Measurements from ENCODE around the gene GPR137B.

The GPR137B gene, protein sequence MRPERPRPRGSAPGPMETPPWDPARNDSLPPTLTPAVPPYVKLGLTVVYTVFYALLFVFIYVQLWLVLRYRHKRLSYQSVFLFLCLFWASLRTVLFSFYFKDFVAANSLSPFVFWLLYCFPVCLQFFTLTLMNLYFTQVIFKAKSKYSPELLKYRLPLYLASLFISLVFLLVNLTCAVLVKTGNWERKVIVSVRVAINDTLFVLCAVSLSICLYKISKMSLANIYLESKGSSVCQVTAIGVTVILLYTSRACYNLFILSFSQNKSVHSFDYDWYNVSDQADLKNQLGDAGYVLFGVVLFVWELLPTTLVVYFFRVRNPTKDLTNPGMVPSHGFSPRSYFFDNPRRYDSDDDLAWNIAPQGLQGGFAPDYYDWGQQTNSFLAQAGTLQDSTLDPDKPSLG

DNA sequence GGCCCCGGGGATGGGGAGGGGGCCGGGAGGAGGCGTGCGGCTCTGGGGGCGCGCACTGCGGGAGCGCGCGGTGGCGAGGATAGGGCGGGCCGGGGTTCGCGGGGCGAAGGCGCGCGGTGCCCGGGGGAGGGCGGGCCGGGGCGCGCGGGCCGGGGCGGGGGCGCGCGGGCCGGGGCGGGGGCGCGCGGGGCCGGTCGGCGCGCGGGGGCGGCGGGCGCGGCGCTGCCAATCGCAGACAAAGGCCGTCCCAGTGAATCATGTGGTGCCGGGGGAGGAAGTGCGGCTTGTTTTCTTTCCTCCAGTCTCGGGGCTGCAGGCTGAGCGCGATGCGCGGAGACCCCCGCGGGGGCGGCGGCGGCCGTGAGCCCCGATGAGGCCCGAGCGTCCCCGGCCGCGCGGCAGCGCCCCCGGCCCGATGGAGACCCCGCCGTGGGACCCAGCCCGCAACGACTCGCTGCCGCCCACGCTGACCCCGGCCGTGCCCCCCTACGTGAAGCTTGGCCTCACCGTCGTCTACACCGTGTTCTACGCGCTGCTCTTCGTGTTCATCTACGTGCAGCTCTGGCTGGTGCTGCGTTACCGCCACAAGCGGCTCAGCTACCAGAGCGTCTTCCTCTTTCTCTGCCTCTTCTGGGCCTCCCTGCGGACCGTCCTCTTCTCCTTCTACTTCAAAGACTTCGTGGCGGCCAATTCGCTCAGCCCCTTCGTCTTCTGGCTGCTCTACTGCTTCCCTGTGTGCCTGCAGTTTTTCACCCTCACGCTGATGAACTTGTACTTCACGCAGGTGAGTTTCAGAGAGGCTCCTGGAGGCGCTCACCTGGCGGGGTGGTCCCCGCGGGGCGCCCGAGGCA, at the start of gene GPR137B:
Gene GPR137B (plus strand): TSS at position 287 of the 851 bp plus-strand sequence. CDS start 84 bp downstream, at position 371.
- peak; percentile 19 for DNase-seq

DNA sequence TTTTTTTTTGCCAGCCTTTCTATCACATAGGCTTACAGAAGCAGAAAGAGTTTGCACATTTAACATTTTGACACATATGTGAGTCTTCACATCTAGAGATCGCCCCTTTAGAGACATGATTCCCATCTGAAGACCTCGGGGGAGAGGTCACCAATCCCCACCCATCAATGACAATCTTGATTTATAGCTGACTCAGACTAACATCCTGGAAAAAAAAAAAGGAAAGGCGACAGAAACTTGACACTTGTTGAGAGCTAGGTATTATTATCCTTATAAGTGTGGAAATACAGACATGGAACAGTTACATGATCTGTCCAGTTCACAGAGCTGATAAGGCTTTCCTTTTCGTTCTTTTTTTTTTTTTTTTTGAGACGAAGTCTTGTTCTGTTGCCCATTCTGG, 49.4 kb upstream of the GPR137B start:
- no peak for DNase-seq

DNA sequence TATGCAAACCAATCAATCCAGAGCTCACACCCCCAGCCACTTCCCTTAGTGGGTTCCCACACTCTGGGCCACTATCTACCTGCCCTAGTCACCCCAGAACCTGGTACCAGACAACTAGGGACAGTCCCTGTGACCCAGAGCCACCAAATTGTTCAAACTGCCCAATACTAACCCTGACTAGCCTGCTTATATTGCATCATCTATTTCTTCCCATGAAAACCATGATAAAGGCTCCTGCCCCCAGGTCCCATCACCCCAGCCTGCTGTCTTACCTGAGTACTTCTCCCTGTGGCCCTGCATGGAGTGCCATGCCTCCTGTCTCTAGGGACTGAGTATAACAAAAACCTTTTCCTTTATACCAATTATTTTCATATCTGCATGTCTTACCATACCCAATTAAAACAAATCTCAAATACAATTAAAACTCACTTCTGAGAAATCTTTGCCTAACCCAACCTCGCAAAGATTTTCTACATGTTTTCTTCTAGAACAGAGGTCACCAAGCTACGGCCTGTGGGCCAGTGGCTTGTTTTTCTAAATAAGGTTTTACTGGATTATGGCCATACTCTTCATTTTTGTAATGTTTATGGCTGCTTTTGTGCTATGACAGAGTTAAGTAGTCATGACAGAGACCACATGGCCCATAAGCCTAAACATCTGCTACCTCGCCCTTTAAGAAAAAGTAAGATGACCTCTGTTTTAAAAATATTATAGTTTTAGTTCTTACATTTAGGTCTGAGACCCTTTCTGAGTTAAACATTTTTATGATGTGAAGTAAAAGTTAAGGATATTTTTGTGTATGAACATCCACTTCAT, 46.4 kb upstream of the GPR137B start:
- DNase-seq, result no peak

DNA sequence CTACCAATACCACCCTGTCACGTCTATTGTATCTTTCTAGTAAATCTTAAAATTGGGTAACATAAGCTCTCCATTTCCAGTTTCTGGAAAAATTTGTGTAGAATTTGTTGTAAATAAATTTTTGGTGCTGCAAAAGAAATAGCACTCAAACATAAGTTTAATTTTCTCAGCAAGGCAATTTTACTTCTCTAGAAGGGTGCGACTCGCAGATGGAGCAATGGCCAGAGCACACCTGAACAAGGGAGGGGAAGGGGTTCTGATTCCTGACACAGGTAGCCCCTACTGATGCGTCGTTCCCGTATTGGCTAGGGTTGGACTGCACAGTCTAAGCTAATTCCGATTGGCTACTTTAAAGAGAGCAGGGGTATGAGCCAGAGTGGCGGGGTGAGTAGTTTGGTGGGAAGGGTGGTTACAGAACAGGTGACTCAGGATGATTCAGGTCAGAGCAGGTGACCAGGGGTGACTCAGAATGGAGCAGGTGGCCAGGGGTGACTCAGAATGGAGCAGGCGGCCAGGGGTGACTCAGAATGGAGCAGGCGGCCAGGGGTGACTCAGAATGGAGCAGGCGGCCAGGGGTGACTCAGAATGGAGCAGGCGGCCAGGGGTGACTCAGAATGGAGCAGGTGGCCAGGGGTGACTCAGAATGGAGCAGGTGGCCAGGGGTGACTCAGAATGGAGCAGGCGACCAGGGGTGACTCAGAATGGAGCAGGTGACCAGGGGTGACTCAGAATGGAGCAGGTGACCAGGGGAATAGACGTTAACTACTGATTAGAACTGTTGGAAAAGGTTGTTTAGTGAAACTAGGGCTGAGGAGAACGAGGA, 45.5 kb upstream of the GPR137B start:
- DNase-seq, result peak; percentile 39

DNA sequence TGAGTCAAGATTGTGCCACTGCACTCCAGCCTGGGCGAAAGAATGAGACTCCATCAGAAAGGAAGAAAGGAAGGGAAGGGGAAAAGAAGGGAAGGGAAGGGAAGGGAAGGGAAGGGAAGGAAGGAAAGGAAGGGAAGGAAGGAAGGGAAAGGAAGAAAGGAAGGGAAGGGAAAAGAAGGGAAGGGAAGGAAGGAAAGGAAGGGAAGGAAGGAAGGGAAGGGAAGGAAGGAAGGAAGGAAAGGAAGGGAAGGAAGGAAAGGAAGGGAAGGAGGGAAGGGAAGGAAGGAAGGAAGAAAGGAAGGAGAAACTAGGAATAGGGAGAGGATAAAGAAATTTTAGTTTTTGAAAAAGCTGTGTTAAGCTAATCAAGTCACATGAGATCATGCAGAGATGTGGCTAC, 44.1 kb upstream of the GPR137B start:
- no peak for DNase-seq

DNA sequence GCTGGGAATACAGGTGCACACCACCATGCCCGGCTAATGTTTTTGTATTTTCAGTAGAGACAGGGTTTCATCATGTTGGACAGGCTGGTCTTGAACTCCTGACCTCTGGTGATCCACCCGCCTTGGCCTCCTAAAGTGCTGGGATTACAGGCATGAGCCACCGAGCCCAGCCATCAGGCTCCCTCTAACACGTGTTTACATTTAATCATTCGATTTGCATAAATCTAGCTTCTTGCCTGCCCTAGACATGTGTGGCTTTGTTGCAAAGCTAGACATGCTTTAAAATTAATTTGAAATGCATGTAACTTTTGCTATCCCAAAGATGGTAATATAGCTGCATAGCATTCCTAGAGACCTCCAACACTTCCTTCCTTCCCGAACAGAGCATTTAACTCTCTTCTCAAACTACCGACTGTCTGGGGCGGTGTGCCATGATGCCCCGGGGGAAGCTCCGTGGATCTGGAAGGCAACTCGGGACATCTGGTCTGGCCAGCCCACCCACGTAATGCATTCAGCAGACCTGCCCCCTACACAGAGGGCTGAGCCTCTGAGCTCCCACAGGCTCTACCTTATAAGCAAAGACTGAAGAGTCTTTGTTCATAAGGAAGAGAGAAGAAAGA, 42.9 kb upstream of the GPR137B start:
- DNase-seq, result no peak

DNA sequence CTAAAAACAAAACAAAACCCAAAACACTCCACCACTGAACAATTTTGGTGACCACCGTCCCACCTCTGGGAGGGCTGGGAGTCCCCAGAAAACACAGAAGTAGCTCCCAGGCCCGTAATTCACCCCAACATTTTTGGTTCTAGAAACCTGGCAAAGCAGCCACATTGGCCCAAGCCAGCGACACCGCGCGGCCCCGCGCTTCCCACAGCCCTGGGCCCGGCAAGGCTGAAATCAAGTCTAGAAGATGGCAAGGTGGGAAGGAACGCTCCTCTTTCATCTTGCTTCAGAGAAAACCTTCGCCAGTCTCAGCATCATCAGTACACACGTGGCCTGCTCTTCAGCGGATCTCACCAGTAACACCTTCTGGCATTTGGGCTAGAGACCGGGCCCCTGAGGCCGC, 41.5 kb upstream of the GPR137B start:
- no peak for DNase-seq

DNA sequence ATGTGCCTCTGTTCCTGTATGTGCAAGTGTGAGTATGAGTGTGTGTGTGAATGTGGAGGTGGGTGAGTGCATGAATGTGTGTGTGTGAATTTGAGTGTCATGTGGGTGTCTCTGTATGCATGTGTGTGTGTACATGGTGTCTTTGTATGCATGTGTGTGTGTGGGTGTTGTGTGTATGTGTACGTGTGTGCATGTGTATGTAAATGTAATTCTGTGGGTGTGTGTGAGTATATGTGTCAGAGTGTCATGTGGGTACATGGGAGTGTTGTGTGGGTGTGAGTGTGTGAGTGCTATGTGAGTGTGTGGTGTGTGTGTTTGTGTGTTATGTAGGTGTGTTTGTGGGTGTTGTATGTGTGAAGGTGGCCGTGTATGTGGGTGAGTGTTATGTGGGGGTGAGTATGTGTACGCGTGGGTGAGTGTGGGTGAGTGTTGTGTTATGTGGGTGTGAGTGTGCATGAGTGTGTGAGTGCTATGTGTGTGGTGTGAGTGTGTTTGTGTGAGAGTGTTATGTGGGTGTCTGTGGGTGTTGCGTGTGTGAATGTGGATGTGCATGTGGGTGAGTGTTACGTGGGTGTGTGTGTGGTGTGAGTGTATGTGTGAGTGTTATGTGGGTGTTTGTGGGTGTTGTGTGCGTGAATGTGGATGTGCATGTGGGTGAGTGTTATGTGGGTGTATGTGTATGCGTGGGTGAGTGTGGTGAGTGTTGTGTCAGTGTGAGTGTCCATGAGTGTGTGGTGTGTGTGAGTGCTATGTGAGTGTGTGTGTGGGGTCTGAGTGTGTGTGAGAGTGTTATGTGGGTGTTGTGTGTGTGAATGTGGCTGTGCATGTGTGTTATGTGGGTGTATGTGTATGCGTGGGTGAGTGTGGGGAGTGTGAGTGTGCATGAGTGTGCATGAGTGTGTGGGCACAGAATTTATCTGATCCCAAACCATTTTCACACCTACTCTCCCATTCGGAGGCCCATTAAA, 40.8 kb upstream of the GPR137B start:
- DNase-seq, result no peak

DNA sequence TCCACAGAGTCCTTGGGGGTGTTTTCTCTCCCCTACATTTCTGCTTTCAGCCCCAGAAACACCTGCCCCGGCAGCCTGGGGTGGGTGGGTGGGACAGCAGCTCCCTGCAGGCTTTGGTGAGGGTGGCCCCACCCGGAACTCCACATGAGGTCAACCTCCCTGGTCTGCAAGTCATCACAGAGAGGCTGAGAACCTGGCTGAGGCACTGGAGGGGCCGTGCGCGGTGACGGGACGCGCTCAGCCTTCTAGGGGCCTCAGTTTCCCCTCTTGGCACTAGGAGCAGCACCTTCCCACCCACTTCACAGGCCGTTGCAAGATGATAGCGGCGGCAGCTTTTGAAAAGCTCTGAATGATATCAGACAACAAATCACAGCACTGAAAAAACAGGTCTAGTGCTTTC, 39.7 kb upstream of the GPR137B start:
- DNase-seq, result no peak

DNA sequence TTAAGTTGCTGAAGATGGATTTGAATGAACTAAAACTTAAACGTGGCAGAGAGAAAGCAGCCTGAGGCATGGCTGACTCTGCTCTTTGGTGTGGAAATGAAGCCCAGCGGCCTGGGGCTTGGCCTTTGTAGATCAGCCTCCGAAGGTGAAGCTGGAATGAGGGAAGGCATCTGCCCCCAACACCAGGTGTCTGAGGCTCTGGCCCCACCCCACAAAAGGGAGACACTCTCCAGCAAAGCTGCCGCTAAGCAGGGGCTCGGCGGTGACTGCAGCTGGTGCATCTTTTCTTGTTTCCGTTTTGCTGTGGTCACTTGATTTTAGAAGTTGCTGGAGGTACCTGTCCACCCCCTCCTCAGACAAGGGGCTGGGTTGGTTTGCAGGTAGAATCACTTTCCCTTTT, 39.3 kb upstream of the GPR137B start:
- DNase-seq, result no peak

DNA sequence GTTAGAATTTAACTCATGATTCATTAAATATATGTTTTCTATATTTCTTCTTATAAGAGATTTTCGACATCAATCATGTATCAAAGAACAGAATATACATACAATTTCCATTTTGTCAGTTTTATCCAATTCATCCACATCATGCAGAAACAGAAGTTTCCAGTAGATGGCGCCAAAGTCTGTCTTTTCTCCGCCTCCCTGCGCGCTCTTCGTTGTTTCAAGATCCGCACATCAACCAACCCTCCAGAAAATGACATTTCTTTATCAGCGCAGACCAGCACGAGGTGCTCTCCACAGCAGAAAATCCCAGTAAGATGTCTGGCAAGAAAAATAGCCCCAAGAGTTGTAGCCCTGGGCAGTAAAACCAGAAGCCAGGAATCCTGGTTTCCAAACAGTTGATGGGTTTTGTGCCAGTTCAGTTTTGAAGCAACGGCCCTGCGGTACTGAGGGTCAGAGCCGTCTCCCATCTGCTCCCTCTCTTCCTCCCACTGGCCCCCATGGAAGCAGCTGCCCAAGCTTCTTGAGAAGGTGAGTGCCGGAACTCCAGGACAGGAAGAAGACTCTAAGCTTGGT, 38.6 kb upstream of the GPR137B start:
- no peak for DNase-seq

DNA sequence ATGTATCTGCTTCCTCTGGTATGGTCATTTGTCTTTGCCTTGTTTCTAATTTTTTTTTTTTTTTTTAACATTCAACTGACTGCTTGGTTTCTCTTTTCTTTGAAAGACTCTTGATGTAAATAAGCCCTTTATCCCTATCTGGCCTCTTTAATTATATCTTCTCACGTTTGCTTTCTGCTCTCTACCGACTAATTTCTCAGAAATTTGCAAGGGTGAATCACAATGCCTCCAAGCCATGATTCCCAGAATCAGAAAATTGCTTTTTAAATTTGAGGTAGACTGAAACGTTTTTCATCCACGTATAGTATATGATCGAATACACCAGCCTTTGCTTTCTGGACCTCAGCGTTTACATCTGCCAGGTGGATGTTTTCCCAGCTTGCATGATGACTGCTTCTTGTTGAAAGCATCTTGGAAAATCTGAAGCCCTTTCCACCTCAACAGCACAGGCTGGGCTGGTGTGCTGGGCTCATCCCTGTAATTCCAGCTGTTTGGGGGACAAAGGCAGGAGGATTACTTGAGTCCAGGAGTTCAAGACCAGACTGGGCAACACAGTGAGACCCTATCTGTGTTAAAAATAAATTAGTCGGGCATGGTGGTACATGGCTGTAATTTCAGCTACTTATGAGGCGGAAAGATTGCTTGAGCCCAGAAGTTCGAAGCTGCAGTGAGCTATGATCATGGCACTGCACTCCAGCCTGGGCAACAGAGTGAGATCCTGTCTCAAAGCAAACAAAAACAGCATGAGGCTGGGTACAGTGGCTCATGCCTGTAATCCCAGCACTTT, 35.0 kb upstream of the GPR137B start:
- no peak for DNase-seq

DNA sequence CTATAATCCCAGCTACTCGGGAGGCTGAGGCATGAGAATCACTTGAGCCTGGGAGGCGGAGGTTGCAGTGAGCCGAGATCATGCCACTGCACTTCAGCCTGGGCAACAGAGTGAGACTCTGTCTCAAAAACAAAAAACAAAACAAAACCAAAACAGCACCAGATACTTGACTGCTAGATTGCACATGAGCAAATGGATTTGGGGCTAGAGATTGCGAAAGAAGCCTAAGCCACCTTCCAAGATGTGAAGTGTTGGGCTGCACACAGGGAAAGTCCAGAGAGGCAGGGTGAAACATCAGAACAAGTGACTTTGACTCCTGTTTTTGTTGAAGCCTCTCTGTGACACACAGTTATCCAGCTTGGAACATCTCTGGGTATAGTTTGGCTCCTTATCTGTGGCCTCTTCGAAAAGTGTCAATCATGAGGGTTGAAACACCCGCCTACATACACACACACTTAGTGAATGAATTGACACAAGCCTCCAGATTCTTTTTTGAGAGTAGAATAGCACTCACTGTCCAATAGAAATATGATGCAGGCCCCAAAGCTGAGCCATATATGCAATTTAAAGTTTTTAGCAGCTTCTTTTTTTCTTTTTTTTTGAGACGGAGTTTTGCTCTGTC, 34.2 kb upstream of the GPR137B start:
- no peak for DNase-seq

DNA sequence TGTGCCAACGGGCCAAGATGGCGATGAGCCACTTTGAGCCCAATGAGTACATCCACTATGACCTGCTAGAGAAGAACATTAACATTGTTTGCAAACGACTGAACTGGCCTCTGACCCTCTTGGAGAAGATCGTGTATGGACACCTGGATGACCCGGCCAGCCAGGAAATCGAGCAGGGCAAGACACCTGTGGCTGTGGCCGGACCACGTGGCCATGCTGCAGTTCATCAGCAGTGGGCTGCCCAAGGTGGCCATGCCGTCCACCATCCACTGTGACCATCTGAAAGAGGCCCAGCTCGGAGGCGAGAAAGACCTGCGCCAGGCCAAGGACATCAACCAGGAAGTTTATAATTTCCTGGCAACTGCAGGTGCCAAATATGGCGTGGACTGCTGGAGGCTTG, 32.2 kb upstream of the GPR137B start:
- DNase-seq, result no peak

DNA sequence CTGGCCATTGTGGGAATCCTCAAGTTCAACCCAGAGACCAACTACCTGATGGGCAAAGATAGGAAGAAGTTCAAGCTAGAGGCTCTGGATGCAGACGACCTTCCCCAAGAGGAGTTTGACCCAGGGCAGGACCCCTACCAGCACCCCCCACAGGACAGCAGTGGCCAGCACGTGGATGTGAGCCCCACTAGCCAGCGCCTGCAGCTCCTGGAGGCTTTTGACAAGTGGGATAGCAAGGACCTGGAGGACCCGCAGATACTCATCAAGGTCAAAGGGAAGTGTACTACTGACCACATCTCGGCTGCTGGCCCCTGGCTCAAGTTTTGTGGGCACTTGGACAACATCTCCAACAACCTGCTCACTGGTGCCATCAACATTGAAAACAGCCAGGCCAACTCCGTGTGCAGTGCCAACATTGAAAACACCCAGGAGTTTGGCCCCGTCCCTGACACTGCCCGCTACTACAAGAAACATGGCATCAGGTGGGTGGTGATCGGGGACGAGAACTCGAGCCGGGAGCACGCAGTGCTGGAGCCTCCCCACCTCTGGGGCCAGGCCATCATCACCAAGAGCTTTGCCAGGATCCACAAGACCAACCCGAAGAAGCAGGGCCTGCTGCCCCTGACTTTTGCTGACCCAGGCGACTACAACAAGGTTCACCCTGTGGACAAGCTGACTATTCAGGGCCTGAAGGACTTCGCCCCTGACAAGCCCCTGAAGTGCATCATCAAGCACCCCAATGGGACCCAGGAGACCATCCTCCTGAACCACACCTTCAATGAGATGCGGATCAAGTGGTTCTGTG, 30.6 kb upstream of the GPR137B start:
- no peak for DNase-seq

DNA sequence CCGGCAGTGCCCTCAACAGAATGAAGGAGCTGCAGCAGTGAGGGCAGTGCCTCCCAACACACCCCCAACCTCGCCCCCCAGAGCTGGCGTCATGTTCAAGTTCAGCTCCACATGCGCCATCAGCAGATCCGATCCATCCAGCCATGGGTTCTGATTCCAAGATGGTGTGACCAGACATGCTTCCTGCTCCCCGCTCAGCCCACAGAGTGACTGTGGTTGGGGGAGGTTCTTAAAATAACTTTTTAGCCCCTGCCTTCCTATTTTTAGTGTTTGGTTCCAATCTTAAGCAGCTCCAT, 30.1 kb upstream of the GPR137B start:
- DNase-seq, result no peak

DNA sequence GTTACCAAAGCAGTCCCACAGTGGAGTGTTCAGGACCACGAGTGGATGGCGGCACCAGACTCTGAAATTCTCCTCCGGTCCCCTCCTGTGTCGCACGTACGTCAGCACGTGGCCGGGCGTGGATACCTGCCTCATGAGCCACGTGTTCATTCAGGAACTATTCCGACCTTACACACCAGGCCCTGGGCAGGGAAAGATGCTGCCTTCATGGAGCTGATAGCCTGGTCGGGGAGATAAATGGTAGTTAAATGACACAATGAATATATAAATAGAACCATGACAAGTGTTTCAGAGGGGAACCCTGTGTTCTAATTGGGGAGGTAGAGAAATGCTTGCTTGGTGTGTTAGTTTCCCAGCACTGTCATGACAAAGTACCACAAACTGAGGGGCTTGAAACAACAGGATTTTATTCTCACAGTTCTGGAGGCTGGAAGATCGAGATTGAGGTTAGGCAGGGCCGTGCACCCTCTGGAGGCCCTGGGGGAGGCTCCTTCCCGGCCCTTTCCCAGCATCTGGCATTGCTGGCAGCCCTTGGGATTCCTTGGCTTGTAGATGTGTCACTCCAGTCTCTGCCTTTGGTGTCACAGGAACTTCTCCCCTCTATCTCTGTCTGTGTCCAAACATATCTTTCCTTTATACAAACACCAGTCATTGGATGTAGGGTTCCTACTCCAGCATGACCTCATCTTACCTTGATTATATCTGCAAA, 28.9 kb upstream of the GPR137B start:
- no peak for DNase-seq

Data from amniotic stem cell (primary cell).